ENCODE results near the gene LRMDA.

GRCh38 chr10:75657351-75657750 lies 225.9 kb downstream of the LRMDA start:
- TF ChIP-seq CTCF (optimal IDR thresholded peaks at IDR 0.05 in 1 of 3, IDR thresholded peaks at IDR 0.05 in 1 of 3, conservative IDR thresholded peaks at IDR 0.05 in 1 of 3; ENCODE audit: extremely low read depth in 1 of 3, insufficient read depth in 2 of 3, low read length in 3 of 3) (no peak), EZH2 (IDR thresholded peaks at IDR 0.05; ENCODE audit: low read length) (no peak)

Data from keratinocyte (primary cell).